GM18517 (cell line): ENCODE results near the gene TMEM181.

Experiments used
- ATAC-seq: cut with Tn5 transposase; IDR thresholded peaks from one replicate; pipeline ENCODE4 v1.9.1; 2021; ENCODE audit warnings: mild to moderate bottlenecking, moderate library complexity; ENCODE audit not compliant: unreplicated experiment

Gene TMEM181

GRCh38 chr6:158561321-158561884 lies 1.5 kb downstream of the TMEM181 start:
- no peak for ATAC-seq

GRCh38 chr6:158561938-158562337 lies 2.0 kb downstream of the TMEM181 start:
- no peak for ATAC-seq

DNA sequence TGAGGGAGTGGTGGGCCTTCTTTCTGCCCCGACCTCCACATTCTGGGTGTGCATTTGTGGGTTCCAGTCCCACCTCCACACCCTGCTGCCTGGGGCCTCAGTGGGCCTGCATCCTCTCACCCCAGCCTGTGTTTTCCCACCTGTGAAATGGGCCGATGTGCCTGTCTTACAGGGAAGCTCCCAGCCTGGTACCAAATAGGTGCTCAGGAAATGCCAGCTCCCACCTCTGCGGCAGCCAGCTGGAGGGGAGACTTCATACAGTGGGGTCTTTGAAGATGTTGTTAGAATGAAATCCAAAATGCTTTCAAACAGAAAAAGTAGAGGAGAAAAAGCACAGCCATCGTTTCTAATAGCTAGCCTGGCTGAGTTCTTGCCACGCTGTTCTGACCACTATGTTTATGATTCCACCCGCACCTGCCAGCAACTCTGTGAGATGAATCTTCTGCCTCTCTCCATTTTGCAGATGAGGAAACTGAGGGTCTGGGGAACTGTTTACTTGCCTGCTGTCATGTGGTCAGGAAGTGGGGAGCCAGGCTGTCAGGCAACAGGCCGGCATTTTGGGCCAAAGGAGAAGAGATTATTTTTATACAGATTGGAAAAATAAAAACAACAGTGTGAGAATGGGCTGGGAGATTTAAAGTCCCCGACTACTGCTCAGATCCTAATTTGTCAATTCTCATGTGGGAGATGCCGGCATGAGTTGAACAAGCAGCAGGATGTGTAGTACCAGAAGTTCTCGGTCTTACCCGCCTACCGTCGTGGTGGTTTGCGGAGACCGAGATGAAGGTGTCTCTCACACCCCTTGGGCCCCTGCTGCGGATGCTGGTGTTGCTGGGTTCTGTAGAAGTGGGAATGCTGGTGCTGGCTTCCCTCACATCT lies 4.6 kb downstream of the TMEM181 start:
- no peak for ATAC-seq

DNA sequence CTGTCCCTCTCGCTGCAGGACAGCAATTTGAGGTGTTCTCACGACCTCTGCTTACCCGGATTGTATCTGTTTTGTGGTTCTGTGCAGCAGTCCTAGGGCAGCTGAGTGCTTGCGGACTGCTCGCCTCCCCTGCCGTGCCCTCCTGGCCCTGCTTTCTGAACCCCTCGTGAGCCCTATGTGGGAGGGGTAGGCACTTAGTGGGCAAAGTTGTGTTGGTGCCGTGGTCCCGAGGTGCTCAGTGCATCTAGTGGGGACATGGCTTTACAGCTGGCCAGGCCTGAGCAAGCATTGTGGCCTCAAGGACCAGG lies 5.2 kb downstream of the TMEM181 start:
- ATAC-seq, result no peak

DNA sequence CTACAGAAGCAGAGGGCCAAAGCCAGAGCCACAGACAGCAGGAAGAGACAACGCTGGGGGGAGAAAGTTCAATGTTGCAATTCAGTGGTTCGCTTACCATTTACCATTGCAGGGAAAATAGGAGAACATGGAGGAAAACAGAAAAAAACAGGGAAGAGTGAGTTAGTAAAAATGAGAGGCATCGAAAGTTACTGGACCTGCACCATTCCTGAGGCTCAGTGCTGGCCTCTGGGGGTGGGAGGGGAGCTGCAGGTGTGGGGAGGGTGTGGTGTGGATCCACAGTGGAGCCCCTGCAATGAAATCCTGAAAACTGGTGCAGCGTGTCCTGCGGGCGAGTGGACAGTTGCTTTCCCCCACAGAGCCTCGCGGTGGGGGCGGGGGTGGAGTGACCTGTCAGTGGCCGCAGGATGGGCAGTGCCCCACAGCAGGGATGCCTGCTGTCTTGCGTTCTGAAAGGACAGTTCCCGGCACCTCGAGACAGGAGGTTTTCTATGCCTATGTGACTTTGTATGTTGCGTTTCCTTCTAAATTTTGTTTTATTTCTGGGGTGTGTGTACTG lies 5.7 kb downstream of the TMEM181 start:
- ATAC-seq, result no peak

DNA sequence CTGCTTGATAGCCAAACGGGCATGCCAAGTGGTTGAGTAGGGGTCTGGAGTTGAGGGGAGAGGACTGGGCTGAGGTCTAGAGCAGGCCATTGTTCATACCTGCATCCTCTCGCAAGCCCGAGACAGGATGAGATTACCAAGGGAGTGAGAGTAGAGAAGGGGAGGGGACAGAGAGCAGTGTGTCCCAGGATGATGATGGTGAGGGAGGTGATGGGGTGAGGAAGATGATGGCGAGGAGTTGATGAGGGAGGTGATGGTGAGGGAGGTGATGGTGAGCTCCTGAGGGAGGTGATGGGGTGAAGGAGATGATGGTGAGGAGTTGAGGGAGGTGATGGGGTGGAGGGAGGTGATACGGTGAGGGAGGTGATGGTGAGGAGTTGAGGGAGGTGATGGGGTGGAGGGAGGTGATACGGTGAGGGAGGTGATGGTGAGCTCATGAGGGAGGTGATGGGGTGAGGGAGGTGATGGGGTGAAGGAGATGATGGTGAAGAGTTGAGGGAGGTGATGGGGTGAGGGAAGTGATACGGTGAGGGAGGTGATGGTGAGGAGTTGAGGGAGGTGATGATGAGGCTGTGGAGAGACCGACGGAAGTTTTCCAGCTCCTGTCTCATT lies 6.4 kb downstream of the TMEM181 start:
- ATAC-seq, result no peak

- ATAC-seq, result no peak
Observed at GRCh38 chr6:158567152-158567551, 7.3 kb downstream of the TMEM181 start.

DNA sequence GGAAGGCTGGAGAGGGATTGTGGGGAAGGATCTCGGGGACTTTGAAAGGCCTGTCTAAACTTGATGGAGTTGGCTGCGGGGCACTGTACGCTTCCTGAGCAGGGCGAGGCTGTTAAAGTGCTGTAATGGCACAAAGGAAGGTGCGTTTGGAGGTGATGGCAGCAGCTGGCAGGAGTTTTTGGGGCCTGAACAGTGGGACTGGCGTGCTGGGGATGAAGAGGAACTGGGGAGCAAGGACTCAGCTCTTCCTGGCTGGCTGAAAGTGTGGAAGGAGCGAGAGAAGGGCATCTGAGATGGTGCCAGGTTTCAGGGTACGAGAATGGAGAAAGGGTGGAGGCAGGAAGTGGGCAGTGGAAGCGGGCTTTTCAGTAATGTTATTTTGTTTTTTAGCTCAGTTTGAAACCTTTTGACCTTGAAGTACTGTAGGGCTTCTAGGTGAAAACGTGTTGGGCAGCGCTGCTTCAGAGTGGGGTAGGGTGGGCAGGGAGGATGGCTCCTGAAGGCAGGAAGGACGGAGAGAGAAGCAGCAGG lies 8.0 kb downstream of the TMEM181 start:
- no peak for ATAC-seq

- ATAC-seq, result no peak
Observed at GRCh38 chr6:158568549-158568948, 8.7 kb downstream of the TMEM181 start.

DNA sequence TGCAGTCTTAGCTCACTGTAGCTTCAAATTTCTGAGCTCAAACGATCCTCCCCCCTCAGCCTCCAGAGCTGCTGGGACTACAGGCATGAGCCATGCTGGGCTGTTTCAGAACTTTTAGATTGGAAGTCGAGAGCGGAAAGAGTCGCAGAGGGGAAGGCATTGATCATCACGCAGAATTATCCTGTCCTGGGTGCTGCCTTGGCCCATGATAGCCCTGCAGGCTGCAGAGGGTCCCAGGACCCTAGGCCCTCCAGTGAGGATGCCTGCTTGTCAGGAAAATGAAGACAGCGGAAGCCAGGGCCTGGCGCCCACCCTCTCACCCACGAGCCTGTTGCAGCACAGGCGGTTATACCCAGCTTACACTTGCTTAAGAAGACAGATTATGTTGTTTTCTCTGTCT lies 9.1 kb downstream of the TMEM181 start:
- ATAC-seq, result no peak

GRCh38 chr6:158570681-158570962 lies 10.7 kb downstream of the TMEM181 start:
- ATAC-seq, result no peak

- ATAC-seq, result no peak
Observed at GRCh38 chr6:158571826-158572652, 12.1 kb downstream of the TMEM181 start.

- ATAC-seq, result no peak
Observed at GRCh38 chr6:158572653-158573541, 13.0 kb downstream of the TMEM181 start.

- ATAC-seq, result no peak
Observed at GRCh38 chr6:158573542-158573931, 13.6 kb downstream of the TMEM181 start.

- ATAC-seq, result no peak
Observed at GRCh38 chr6:158574800-158575199, 14.9 kb downstream of the TMEM181 start.

DNA sequence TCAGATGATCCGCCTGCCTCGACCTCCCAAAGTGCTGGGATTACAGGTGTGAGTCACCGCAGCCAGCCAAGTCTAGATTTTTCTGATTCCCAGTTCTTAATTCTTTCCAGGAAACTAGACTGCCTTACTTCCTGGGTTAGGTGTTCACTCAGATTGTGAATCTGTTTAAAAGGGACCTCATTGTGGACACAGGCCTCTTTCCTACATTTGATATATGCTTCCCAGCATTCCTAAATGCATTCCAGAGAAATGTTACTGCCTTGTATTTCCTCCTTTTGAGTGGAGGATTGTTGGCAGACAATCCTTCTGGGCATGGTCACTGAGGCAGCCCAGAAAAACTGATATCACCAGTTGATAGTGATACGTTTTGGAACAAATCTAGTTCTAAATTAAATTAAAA lies 15.7 kb downstream of the TMEM181 start:
- ATAC-seq, result no peak

DNA sequence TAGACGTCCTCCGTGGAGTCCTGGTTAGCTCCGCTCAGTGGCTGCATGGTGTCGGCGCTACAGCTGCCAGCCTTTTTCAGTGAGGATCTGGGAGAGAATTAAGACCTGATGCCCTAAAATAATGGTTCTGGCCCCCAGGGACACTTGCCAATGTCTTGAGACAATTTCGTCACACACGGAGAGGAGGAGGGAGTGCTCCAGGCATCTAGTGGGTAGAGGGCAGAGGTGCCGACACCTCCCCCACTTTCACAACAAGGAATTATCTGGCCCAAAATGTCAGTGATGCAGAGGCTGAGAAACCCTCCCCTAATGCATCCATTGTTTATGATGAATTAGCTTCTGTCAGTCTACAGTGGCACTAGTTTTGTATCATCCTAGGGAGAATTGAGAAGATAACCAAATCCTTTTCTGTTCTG lies 24.4 kb downstream of the TMEM181 start:
- ATAC-seq, result no peak

DNA sequence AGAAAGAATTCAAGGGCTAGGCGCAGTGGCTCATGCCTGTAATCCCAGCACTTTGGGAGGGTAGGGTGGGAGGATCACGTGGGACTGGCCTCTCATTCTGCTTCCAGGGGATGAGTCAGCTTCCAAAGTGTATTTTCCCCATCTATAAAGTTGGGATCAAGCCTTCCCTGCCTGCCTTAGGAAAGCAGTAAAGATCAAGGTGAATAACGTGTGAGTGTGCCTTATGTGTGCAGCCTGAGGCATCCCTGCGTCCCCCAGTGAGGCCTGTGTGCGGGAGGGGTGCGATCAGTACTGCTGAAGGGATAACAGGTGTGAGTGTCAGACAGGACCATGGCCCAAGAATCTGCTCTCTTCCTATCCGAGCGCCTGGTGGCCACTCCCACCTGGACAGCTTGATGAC lies 26.8 kb downstream of the TMEM181 start:
- no peak for ATAC-seq

GRCh38 chr6:158589366-158589765 lies 29.5 kb downstream of the TMEM181 start:
- ATAC-seq, result no peak

DNA sequence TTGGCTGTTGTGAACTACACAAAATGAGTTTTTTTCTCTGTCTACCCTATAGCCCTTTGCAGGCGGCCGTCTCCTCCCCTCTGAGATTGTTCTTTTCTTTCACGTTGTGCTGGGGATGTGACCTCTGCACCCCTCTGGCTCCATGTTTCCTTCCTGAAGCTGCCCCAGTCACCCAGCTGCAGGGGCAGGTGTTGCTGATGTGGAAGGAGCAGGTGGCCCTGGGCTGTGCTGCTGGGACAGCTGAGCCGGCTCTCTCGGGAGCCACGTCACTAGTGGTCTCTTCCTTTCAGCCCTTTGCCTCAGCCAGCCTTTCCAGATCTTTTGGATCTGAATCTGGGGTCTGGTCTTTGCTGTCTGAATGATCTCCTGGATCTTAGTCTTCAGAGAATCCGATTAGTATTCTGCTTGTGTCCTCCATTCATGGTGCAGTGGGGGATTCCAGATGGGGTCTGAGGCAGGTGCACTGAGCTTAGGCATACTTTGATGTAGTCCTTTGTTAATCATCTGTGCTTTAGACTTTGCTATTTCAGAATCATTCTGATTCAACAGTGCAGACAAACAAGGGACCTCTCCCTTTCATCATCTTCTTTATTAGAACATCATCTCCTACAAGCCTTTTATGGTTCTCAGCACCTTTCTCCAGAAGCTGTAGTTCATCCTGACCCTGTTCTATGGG lies 31.4 kb downstream of the TMEM181 start:
- no peak for ATAC-seq
